Transverse colon (tissue), 3 donors: ENCODE results near the gene HNRNPA1.

Experiments used
- POLR2A ChIP-seq: fragments of 450-650 bp; IDR thresholded peaks from one replicate; pipeline ENCODE4 v1.6.1; 2016; ENCODE audit warnings: antibody characterized with exemption, mild to moderate bottlenecking, moderate library complexity
- TF ChIP-seq, protein P1 (sequence below), 5 experiments: fragments of 200-600 bp in 3 of 5; fragments of 450-650 bp in 2 of 5; sonication (generic) in 3 of 5; IDR thresholded peaks; 1 replicate in 2 of 5; 2 replicates in 3 of 5; pipeline ENCODE4 v1.5.1; 2016 to 2017; ENCODE audit warnings: antibody characterized with exemption in 5 of 5, inconsistent platforms in 3 of 5, mild to moderate bottlenecking in 2 of 5, moderate library complexity in 1 of 5

DNA sequence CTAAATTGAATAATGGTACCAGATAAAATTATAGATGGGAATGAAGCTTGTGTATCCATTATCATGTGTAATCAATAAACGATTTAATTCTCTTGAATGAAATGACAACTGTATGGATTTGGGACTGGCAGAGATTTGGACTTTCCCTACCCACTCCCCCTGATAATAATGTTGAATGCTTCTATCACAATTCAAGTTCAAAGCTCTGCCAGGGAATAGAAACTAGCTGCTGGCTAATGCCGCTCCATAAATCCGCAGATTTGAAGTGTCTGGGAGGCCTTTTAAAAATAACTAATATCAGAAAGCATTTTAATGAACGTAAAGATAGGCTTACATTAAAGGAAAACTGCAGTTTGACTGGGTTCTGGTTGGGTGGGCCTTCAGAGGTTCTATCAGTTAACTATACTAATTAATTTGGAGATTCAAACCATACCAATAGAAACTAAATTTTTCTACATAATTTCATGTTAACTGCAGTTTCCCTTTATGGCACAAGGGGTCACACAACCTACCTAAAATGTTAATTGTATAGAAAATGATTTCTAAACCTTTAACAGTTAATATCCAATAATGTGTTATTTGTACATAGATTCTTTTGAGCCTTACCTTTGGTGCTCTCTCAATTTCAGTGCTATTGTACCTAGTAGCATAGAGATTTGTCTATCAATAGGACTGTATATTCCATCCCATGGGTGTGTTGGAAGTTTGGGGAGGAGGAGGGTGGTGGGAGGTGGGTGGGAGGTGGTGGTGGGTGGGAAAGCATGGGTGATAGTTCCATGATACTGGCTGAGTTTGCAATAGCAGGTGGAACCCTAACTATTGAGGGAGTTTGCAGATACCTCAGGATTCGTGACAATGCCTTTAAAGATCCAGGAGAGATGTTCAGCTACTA, 4.9 kb downstream of the HNRNPA1 start:
- TF ChIP-seq, protein P1, sequence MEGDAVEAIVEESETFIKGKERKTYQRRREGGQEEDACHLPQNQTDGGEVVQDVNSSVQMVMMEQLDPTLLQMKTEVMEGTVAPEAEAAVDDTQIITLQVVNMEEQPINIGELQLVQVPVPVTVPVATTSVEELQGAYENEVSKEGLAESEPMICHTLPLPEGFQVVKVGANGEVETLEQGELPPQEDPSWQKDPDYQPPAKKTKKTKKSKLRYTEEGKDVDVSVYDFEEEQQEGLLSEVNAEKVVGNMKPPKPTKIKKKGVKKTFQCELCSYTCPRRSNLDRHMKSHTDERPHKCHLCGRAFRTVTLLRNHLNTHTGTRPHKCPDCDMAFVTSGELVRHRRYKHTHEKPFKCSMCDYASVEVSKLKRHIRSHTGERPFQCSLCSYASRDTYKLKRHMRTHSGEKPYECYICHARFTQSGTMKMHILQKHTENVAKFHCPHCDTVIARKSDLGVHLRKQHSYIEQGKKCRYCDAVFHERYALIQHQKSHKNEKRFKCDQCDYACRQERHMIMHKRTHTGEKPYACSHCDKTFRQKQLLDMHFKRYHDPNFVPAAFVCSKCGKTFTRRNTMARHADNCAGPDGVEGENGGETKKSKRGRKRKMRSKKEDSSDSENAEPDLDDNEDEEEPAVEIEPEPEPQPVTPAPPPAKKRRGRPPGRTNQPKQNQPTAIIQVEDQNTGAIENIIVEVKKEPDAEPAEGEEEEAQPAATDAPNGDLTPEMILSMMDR (IDR thresholded peaks at IDR 0.05) = peak in 3 of 5 experiments; percentile 8 to 31 (median 17)
- TF ChIP-seq POLR2A = no peak
